HG03469 (cell line): ENCODE measurements around the gene CDC42BPG.

Experiments used
- ATAC-seq: cut with Tn5 transposase; IDR thresholded peaks from one replicate; pipeline ENCODE4 v1.9.1; 2021; ENCODE audit warnings: mild to moderate bottlenecking, moderate library complexity, moderate number of reproducible peaks; ENCODE audit not compliant: unreplicated experiment

The CDC42BPG gene

GRCh38 chr11:64804346-64805210 is 39.9 kb downstream of the CDC42BPG start:
- no peak for ATAC-seq

- no peak for ATAC-seq
These were observed 40.6 kb downstream of the CDC42BPG start for GRCh38 chr11:64803846-64804345.

GRCh38 chr11:64803158-64803845 is 41.2 kb downstream of the CDC42BPG start, which contains the start of gene MAP4K2:
Gene MAP4K2, minus strand, starts transcription at chr11:64803214. Its CDS starts 65 bp downstream, at chr11:64803149.
- ATAC-seq: peak; percentile 43

GRCh38 chr11:64802370-64803157 is 41.9 kb downstream of the CDC42BPG start:
- peak; percentile 14 for ATAC-seq

- ATAC-seq: no peak
These were observed 42.7 kb downstream of the CDC42BPG start for GRCh38 chr11:64801561-64802369.

GRCh38 chr11:64801158-64801464 is 43.3 kb downstream of the CDC42BPG start:
- ATAC-seq: no peak

GRCh38 chr11:64800303-64801157 is 43.9 kb downstream of the CDC42BPG start:
- no peak for ATAC-seq

- no peak for ATAC-seq
These were observed 44.7 kb downstream of the CDC42BPG start for GRCh38 chr11:64799623-64800302.

- no peak for ATAC-seq
These were observed 45.2 kb downstream of the CDC42BPG start for GRCh38 chr11:64799256-64799622.

- no peak for ATAC-seq
These were observed 47.5 kb downstream of the CDC42BPG start for GRCh38 chr11:64796757-64797541.

- ATAC-seq: no peak
These were observed 48.3 kb downstream of the CDC42BPG start for GRCh38 chr11:64796047-64796756.

- no peak for ATAC-seq
These were observed 49.9 kb downstream of the CDC42BPG start for GRCh38 chr11:64794526-64794925.

GRCh38 chr11:64793271-64794160 is 50.9 kb downstream of the CDC42BPG start:
- ATAC-seq: no peak

- no peak for ATAC-seq
These were observed 52.0 kb downstream of the CDC42BPG start for GRCh38 chr11:64792482-64792881.

- no peak for ATAC-seq
These were observed 52.6 kb downstream of the CDC42BPG start for GRCh38 chr11:64791781-64792291.
